ENCODE data around the gene FCN1.

The FCN1 gene

GRCh38 chr9:134890155-134890495 is 27.6 kb downstream of the FCN1 start:
- Histone ChIP-seq H3K27me3 (ENCODE audit: control insufficient read depth, insufficient read depth, low read length) (no peaks in the 10 kb centered on the region), H3K36me3 (ENCODE audit: control insufficient read depth, insufficient read depth, low read length) (no peaks in the 10 kb centered on the region)
- TF ChIP-seq CTCF (IDR thresholded peaks at IDR 0.05) = no peak

GRCh38 chr9:134889386-134890154 is 28.1 kb downstream of the FCN1 start:
- Histone ChIP-seq H2AFZ (no peak overlapping the region), H3K36me3 (ENCODE audit: control insufficient read depth, insufficient read depth, low read length) (no peaks in the 10 kb centered on the region), H3K4me3 (ENCODE audit: low read depth, low read length) (no peak overlapping the region), H3K4me2 (ENCODE audit: low read length) (no peak overlapping the region), H3K4me1 (no peaks in the 10 kb centered on the region), H3K9me3 (ENCODE audit: control insufficient read depth, low read length) (no peaks in the 10 kb centered on the region), H3K9ac (no peak overlapping the region), H3K27me3 (ENCODE audit: control insufficient read depth, insufficient read depth, low read length) (no peaks in the 10 kb centered on the region), H3K27ac (no peak overlapping the region), H3K79me2 (no peaks in the 10 kb centered on the region)
- no peak for TF ChIP-seq CTCF (IDR thresholded peaks at IDR 0.05)

More at GRCh38 chr9:134890155-134890495, 27.6 kb downstream of the FCN1 start:
- Histone ChIP-seq H3K9ac (no peak overlapping the region), H2AFZ (no peak overlapping the region), H3K4me1 (no peaks in the 10 kb centered on the region), H3K4me3 (ENCODE audit: low read depth, low read length) (no peak overlapping the region), H3K4me2 (ENCODE audit: low read length) (no peak overlapping the region), H3K27ac (no peak overlapping the region), H3K79me2 (no peaks in the 10 kb centered on the region), H3K9me3 (ENCODE audit: control insufficient read depth, low read length) (no peaks in the 10 kb centered on the region)

GRCh38 chr9:134888603-134889190 is 29.0 kb downstream of the FCN1 start:
- Histone ChIP-seq H3K4me1 (no peaks in the 10 kb centered on the region), H3K27ac (no peak overlapping the region), H3K36me3 (ENCODE audit: control insufficient read depth, insufficient read depth, low read length) (no peaks in the 10 kb centered on the region), H3K27me3 (ENCODE audit: control insufficient read depth, insufficient read depth, low read length) (no peaks in the 10 kb centered on the region), H3K4me2 (ENCODE audit: low read length) (no peak overlapping the region), H3K9me3 (ENCODE audit: control insufficient read depth, low read length) (no peaks in the 10 kb centered on the region), H3K9ac (no peak overlapping the region), H2AFZ (no peak overlapping the region), H3K4me3 (ENCODE audit: low read depth, low read length) (no peak overlapping the region), H3K79me2 (no peaks in the 10 kb centered on the region)
- no peak for TF ChIP-seq CTCF (IDR thresholded peaks at IDR 0.05)

- Histone ChIP-seq H3K4me2 (ENCODE audit: low read length) (no peak overlapping the region), H3K9ac (no peak overlapping the region), H3K27me3 (ENCODE audit: control insufficient read depth, insufficient read depth, low read length) (no peaks in the 10 kb centered on the region), H3K36me3 (ENCODE audit: control insufficient read depth, insufficient read depth, low read length) (no peaks in the 10 kb centered on the region), H3K79me2 (no peaks in the 10 kb centered on the region), H3K4me1 (no peaks in the 10 kb centered on the region), H3K9me3 (ENCODE audit: control insufficient read depth, low read length) (no peaks in the 10 kb centered on the region), H2AFZ (no peak overlapping the region), H3K4me3 (ENCODE audit: low read depth, low read length) (no peak overlapping the region), H3K27ac (no peak overlapping the region)
- no peak for TF ChIP-seq CTCF (IDR thresholded peaks at IDR 0.05)
Observed at GRCh38 chr9:134887686-134888602, 29.8 kb downstream of the FCN1 start.
